Measurements from ENCODE around the gene SNTB2. TPM values are rescaled to one million over a fixed set of nuclear protein-coding genes. Genes with fewer than 3 reads are reported as not detected.

Gene SNTB2
- total and polyA plus RNA-seq, 9 of the 15 experiments (the other 6 are each of a cell fraction or from before 2014, with no cell fraction given), result 1.2 to 13.7 (median 5.7) TPM

GRCh38 chr16:69311533-69312387 is 124.8 kb downstream of the SNTB2 start (continued):
- TF ChIP-seq CREB5 (CRISPR knock-in tag; IDR thresholded peaks at IDR 0.05), result no peak
- TF ChIP-seq SMAD2 (IDR thresholded peaks at IDR 0.05; ENCODE audit: low read depth, low read length), result no peak
- no peak for TF ChIP-seq ZNF77 (CRISPR knock-in tag; IDR thresholded peaks at IDR 0.05)
- no peak for TF ChIP-seq TCF7 (IDR thresholded peaks at IDR 0.05; ENCODE audit: borderline replicate concordance)
- no peak for TF ChIP-seq HIVEP1 (CRISPR knock-in tag; IDR thresholded peaks at IDR 0.05)
- TF ChIP-seq TCF7L2 (IDR thresholded peaks at IDR 0.05; ENCODE audit: low read depth, low read length), result no peak
- TF ChIP-seq ZNF212 (CRISPR knock-in tag; IDR thresholded peaks at IDR 0.05), result no peak
- no peak for TF ChIP-seq ZNF740 (CRISPR knock-in tag; IDR thresholded peaks at IDR 0.05)
- no peak for TF ChIP-seq ZNF740 (tag; IDR thresholded peaks at IDR 0.05)
- no peak for TF ChIP-seq ZNF699 (CRISPR knock-in tag; IDR thresholded peaks at IDR 0.05; ENCODE audit: insufficient replicate concordance)
- peak; percentile 66 for TF ChIP-seq HNRNPL (IDR thresholded peaks at IDR 0.05; ENCODE audit: low read depth, low read length)
- TF ChIP-seq DIDO1 (tag; IDR thresholded peaks at IDR 0.05; ENCODE audit: low read depth), result no peak
- no peak for TF ChIP-seq SIX5 (IDR thresholded peaks at IDR 0.05; ENCODE audit: borderline replicate concordance in 1 of 2, insufficient read depth in 1 of 2, low read depth in 1 of 2, low read length in 2 of 2)
- TF ChIP-seq SMAD3 (CRISPR knock-in tag; conservative IDR thresholded peaks at IDR 0.05), result no peak
- TF ChIP-seq SREBF2 (CRISPR knock-in tag; IDR thresholded peaks at IDR 0.05), result no peak
- no peak for TF ChIP-seq ZNF785 (CRISPR knock-in tag; IDR thresholded peaks at IDR 0.05)
- TF ChIP-seq PHB2 (IDR thresholded peaks at IDR 0.05; ENCODE audit: low read depth), result no peak
- TF ChIP-seq CTCF (IDR thresholded peaks at IDR 0.05 in 2 of 3, conservative IDR thresholded peaks at IDR 0.05 in 1 of 3; ENCODE audit: insufficient read depth in 2 of 3, low read depth in 1 of 3, low read length in 3 of 3), result peak in 1 of 3 experiments; percentile 10; a peak in 1 of 6 replicates
- no peak for TF ChIP-seq PHF21A (IDR thresholded peaks at IDR 0.05; ENCODE audit: borderline replicate concordance, low read depth)
- peak; percentile 62; the same call in 1 of the 2 replicates for TF ChIP-seq GABPA (tag; conservative IDR thresholded peaks at IDR 0.05; ENCODE audit: low read depth)
- TF ChIP-seq ARID1B (IDR thresholded peaks at IDR 0.05), result no peak
- TF ChIP-seq ZNF121 (CRISPR knock-in tag; conservative IDR thresholded peaks at IDR 0.05), result no peak
- no peak for TF ChIP-seq MCM5 (IDR thresholded peaks at IDR 0.05; ENCODE audit: low read depth)
- peak; percentile 8; the same call in 1 of the 2 replicates for TF ChIP-seq PHF8 (IDR thresholded peaks at IDR 0.05; ENCODE audit: borderline replicate concordance, low read length)

All from K562 (cell line).